Osteoblast (primary cell): ENCODE data around the gene ARHGAP30. TPM values are rescaled to one million over a fixed set of nuclear protein-coding genes. Genes with fewer than 3 reads are reported as not detected.
A peak's percentile ranks its signal among the peaks of the same experiment; 100 is the strongest.
"Not testable (repeated sequence)": the region's sequence is repeated elsewhere in the genome, so short reads cannot be mapped to it uniquely, and the experiment has no call there.

Experiments used
- DNase-seq: peaks from one replicate; pipeline ENCODE4 v3.0.0; 2011; ENCODE audit warnings: low spot score, mixed read lengths; ENCODE audit not compliant: insufficient read length; ENCODE audit errors: missing footprints
- H2AFZ ChIP-seq: 2 replicates; pipeline ENCODE4 v1.6.0; 2011; ENCODE audit warnings: mild to moderate bottlenecking, low read length
- H3K27ac ChIP-seq: 2 replicates; pipeline ENCODE4 v1.5.1; 2011; ENCODE audit warnings: mild to moderate bottlenecking, low read depth, low read length, moderate library complexity
- H3K27me3 ChIP-seq: 2 replicates; pipeline ENCODE4 v1.6.0; 2012; ENCODE audit warnings: mild to moderate bottlenecking, control low read depth, inconsistent platforms, low read length, moderate library complexity; ENCODE audit not compliant: insufficient read depth
- H3K36me3 ChIP-seq: 2 replicates; pipeline ENCODE4 v1.5.1; 2011; ENCODE audit warnings: mild to moderate bottlenecking, low read length, control low read depth, moderate library complexity; ENCODE audit not compliant: insufficient read depth
- H3K4me1 ChIP-seq: 2 replicates; pipeline ENCODE4 v1.5.1; 2011; ENCODE audit warnings: mild to moderate bottlenecking, low read length, control low read depth, moderate library complexity; ENCODE audit not compliant: insufficient read depth
- H3K4me2 ChIP-seq: 2 replicates; pipeline ENCODE4 v1.6.0; 2011; ENCODE audit warnings: mild to moderate bottlenecking, low read length; ENCODE audit not compliant: insufficient read depth
- H3K4me3 ChIP-seq: fragments of 200-600 bp; sonication (generic); 3 replicates; pipeline ENCODE4 v1.5.1; 2012; ENCODE audit warnings: mild to moderate bottlenecking, low read length, inconsistent platforms; ENCODE audit not compliant: insufficient read depth
- H3K79me2 ChIP-seq: 2 replicates; pipeline ENCODE4 v1.6.0; 2012; ENCODE audit warnings: mild to moderate bottlenecking, low read length, control low read depth, inconsistent platforms; ENCODE audit not compliant: insufficient read depth
- H3K9me3 ChIP-seq: 2 replicates; pipeline ENCODE4 v1.5.1; 2011; ENCODE audit warnings: low read depth, low read length, control low read depth
- H4K20me1 ChIP-seq: 2 replicates; pipeline ENCODE4 v1.6.0; 2012; ENCODE audit warnings: mild to moderate bottlenecking, low read length, control low read depth; ENCODE audit not compliant: insufficient read depth
- CTCF ChIP-seq: IDR thresholded peaks from 2 replicates; pipeline ENCODE4 v1.5.1; 2011; ENCODE audit warnings: mild to moderate bottlenecking, low read depth, low read length, moderate library complexity; ENCODE audit errors: extremely low read depth
- total RNA-seq: library from RNA; depleted of rRNA; stranded (reverse); fragments of >200 nt; gene quantifications from 2 replicates; pipeline ENCODE4 v1.2.3, GENCODE V29; 2012

The ARHGAP30 gene
- total RNA-seq, 1 donor: under 0.01 TPM

- H3K27me3 ChIP-seq: peaks cover 8% of the 10 kb centered on the region
- no peak overlapping the region for H3K4me2 ChIP-seq
- DNase-seq: peak; percentile 66
- H4K20me1 ChIP-seq: no peaks in the 10 kb centered on the region
- H3K27ac ChIP-seq: no peak overlapping the region
- no peaks in the 10 kb centered on the region for H3K4me1 ChIP-seq
- no peaks in the 10 kb centered on the region for H3K9me3 ChIP-seq
- H3K36me3 ChIP-seq: no peaks in the 10 kb centered on the region
- no peak overlapping the region for H3K4me3 ChIP-seq
- no peak for TF ChIP-seq CTCF
- H2AFZ ChIP-seq: peak overlapping the region; percentile 35
- no peaks in the 10 kb centered on the region for H3K79me2 ChIP-seq
Observed at GRCh38 chr1:161068306-161069234, 1.1 kb downstream of the ARHGAP30 start.

GRCh38 chr1:161066694-161067093 lies 3.0 kb downstream of the ARHGAP30 start:
- H3K9me3 ChIP-seq: no peaks in the 10 kb centered on the region
- H3K4me1 ChIP-seq: no peaks in the 10 kb centered on the region
- H3K27me3 ChIP-seq: peaks cover 11% of the 10 kb centered on the region
- no peak for TF ChIP-seq CTCF
- H3K79me2 ChIP-seq: no peaks in the 10 kb centered on the region
- H4K20me1 ChIP-seq: no peaks in the 10 kb centered on the region
- H3K4me2 ChIP-seq: no peak overlapping the region
- no peak overlapping the region for H2AFZ ChIP-seq
- H3K36me3 ChIP-seq: no peaks in the 10 kb centered on the region
- DNase-seq: no peak
- H3K27ac ChIP-seq: no peak overlapping the region
- no peak overlapping the region for H3K4me3 ChIP-seq

- not testable (repeated sequence) for DNase-seq, H2AFZ ChIP-seq
- peaks cover 11% of the 10 kb centered on the region for H3K27me3 ChIP-seq
Observed at GRCh38 chr1:161065681-161066080, 4.0 kb downstream of the ARHGAP30 start.

GRCh38 chr1:161063936-161064335 lies 5.8 kb downstream of the ARHGAP30 start:
- DNase-seq, H3K79me2 ChIP-seq, H3K27ac ChIP-seq, H3K4me1 ChIP-seq, H3K4me2 ChIP-seq, H3K4me3 ChIP-seq, H4K20me1 ChIP-seq, H3K9me3 ChIP-seq, H2AFZ ChIP-seq, H3K36me3 ChIP-seq: not testable (repeated sequence)
- H3K27me3 ChIP-seq: peaks cover 11% of the 10 kb centered on the region

More at GRCh38 chr1:161065681-161066080, 4.0 kb downstream of the ARHGAP30 start:
- not testable (repeated sequence) for H3K36me3 ChIP-seq, H3K4me1 ChIP-seq, H4K20me1 ChIP-seq, H3K79me2 ChIP-seq, H3K4me3 ChIP-seq, H3K27ac ChIP-seq, H3K4me2 ChIP-seq, H3K9me3 ChIP-seq

- no peaks in the 10 kb centered on the region for H3K4me1 ChIP-seq
- peaks cover 11% of the 10 kb centered on the region for H3K27me3 ChIP-seq
- no peaks in the 10 kb centered on the region for H3K79me2 ChIP-seq
- no peaks in the 10 kb centered on the region for H4K20me1 ChIP-seq
- no peak overlapping the region for H3K4me2 ChIP-seq
- H3K4me3 ChIP-seq: no peak overlapping the region
- no peaks in the 10 kb centered on the region for H3K9me3 ChIP-seq
- peak; percentile 3 for DNase-seq
- no peaks in the 10 kb centered on the region for H3K36me3 ChIP-seq
- H2AFZ ChIP-seq: no peak overlapping the region
- TF ChIP-seq CTCF: no peak
- no peak overlapping the region for H3K27ac ChIP-seq
Observed at GRCh38 chr1:161061419-161061818, 8.3 kb downstream of the ARHGAP30 start.
